Measurements from ENCODE around the gene TTYH3. TPM values are rescaled to one million over a fixed set of nuclear protein-coding genes. Genes with fewer than 3 reads are reported as not detected.
"Not testable (repeated sequence)": the region's sequence is repeated elsewhere in the genome, so short reads cannot be mapped to it uniquely, and the experiment has no call there.

Gene TTYH3
- total RNA-seq, 2 experiments from 2014 or later: 26.8 to 27.2 TPM

DNA sequence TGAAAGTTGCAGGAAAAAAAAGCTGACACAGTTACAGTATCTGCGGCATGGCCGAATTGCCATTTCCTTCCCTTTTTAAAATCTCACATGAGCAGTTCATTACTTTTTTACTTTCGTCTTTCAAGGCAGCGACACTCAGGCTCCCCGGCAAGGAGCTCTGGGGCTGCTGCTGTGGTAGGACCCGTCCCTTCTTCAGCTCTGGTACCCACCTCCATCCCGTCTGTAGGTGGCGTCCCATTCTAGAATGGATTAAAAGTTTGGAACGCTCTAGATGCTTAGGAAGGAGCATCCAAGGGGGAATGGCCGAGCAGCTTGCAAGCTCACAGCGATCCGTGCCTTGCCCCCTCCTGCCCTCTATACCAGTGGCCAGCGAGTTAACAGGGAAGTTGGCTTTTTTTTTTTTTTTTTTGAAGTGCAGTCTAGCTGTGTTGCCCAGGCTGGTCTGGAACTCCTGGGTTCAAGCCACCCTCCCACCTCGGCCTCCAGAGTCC, 22.8 kb upstream of the TTYH3 start:
- DNase-seq: peak; percentile 13
- Mint-ChIP-seq H3K4me3 (no peak overlapping the region), H3K27ac (no peak overlapping the region), H3K27me3 (no peaks in the 10 kb centered on the region), H3K4me1 (peaks cover 4% of the 10 kb centered on the region), H3K9me3 (no peaks in the 10 kb centered on the region), H3K36me3 (no peaks in the 10 kb centered on the region)

DNA sequence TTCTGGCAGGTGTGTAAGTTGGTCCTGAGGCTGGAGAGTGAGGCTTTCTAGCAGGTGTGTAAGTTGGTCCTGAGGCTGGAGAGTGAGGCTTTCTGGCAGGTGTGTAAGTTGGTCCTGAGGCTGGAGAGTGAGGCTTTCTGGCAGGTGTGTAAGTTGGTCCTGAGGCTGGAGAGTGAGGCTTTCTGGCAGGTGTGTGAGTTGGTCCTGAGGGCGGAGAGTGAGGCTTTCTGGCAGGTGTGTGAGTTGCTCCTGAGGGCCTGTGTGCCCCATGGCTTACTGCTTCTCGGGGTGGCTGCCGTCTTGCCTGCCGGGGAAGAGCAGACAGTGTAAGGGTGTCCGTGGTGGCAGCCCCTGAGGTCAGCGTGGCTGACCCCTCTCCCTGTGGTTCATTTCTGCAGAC, 22.1 kb upstream of the TTYH3 start:
- DNase-seq, H3K36me3 Mint-ChIP-seq, H3K9me3 Mint-ChIP-seq, H3K4me1 Mint-ChIP-seq, H3K27ac Mint-ChIP-seq, H3K27me3 Mint-ChIP-seq, H3K4me3 Mint-ChIP-seq: not testable (repeated sequence)

DNA sequence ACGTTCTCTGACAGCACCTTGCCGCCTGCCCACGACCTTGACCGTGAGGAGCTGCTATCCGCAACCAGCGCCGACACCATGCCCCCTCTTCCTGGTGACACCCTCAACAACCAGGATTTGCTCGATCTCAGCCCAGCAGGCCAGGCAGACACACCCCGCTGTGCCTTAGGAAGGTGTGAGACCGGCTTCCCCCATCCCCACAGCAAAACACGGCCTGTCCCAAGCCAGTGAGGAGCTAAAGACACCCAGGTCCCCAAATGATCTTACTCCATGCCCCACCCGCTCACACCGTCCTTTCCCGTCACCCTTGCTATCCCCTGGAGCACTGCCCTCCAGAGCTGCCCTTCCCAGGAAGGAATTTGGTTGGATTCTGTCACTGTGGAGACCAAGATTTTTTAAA, 21.3 kb upstream of the TTYH3 start:
- Mint-ChIP-seq H3K27ac (no peak overlapping the region), H3K4me3 (no peak overlapping the region), H3K9me3 (no peaks in the 10 kb centered on the region), H3K4me1 (peaks cover 4% of the 10 kb centered on the region), H3K27me3 (no peaks in the 10 kb centered on the region), H3K36me3 (no peaks in the 10 kb centered on the region)
- DNase-seq: no peak

DNA sequence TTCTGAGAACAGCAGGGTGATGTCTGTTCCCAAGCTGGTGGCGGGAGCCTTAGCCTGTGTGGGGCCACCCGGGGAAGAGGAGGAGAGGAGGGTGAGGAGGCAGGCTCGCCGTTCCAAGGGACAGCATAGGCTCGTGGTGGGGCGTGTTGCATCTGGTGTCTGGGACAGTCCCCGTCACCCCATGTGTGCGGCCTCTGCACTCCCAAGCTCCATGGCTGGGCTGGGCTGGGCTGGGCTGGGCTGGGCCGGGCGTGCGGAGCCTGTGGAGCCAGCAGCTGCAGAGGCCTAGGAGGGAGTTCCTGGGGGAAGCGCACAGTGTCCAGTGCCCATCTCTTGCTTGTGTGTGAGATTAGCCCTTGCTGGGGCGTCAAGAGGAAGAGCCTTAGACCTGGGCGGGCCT, 20.9 kb upstream of the TTYH3 start:
- no peak for DNase-seq
- no peaks in the 10 kb centered on the region for H3K9me3 Mint-ChIP-seq
- no peak overlapping the region for H3K4me3 Mint-ChIP-seq
- H3K27ac Mint-ChIP-seq: no peak overlapping the region
- no peaks in the 10 kb centered on the region for H3K36me3 Mint-ChIP-seq
- H3K27me3 Mint-ChIP-seq: no peaks in the 10 kb centered on the region
- H3K4me1 Mint-ChIP-seq: peaks cover 4% of the 10 kb centered on the region

DNA sequence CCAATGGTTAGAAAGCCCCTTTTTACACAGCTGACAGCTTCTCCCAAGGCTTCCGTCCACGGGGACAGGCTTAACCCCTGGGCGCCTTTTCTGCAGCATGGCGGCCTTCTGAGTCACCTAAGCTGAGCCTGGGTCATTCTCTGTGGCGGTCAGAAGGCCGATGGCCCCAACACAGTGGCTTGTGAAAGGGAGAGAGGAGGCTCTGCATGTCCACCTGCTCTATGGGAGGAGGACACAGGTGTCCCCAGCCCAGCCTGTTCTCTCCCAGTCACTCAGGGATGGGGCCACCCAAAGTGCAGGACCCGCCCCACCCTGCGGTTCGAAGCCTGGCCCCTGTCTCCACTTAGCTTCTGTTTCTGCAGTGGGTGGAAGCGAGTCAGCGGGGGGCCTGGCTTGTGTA, 20.4 kb upstream of the TTYH3 start:
- no peak for DNase-seq
- Mint-ChIP-seq H3K36me3 (no peaks in the 10 kb centered on the region), H3K27ac (no peak overlapping the region), H3K9me3 (no peaks in the 10 kb centered on the region), H3K27me3 (no peaks in the 10 kb centered on the region), H3K4me3 (no peak overlapping the region), H3K4me1 (peaks cover 4% of the 10 kb centered on the region)

DNA sequence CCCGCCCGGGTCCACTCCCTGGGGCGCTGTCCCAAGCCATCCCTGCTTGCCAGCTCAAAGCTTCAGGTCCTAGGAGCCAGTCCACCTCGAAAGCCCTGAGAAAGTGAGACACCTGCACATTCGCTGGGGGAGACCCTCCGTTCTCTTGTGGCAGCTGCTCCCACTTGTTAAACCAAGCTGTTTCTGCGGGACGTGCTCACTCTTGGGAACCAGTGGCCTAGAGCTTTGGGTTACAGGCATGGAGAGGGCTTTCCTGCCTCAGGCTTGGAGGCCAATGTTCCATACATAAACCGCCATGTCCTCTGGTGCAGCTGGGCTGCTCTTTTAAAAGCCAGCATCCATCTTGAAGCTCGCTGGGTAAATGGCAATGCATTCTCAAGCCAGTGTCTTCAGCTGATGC, 19.9 kb upstream of the TTYH3 start:
- H3K9me3 Mint-ChIP-seq: no peaks in the 10 kb centered on the region
- no peaks in the 10 kb centered on the region for H3K36me3 Mint-ChIP-seq
- no peak overlapping the region for H3K4me3 Mint-ChIP-seq
- H3K27me3 Mint-ChIP-seq: no peaks in the 10 kb centered on the region
- peaks cover 4% of the 10 kb centered on the region for H3K4me1 Mint-ChIP-seq
- no peak overlapping the region for H3K27ac Mint-ChIP-seq
- no peak for DNase-seq

DNA sequence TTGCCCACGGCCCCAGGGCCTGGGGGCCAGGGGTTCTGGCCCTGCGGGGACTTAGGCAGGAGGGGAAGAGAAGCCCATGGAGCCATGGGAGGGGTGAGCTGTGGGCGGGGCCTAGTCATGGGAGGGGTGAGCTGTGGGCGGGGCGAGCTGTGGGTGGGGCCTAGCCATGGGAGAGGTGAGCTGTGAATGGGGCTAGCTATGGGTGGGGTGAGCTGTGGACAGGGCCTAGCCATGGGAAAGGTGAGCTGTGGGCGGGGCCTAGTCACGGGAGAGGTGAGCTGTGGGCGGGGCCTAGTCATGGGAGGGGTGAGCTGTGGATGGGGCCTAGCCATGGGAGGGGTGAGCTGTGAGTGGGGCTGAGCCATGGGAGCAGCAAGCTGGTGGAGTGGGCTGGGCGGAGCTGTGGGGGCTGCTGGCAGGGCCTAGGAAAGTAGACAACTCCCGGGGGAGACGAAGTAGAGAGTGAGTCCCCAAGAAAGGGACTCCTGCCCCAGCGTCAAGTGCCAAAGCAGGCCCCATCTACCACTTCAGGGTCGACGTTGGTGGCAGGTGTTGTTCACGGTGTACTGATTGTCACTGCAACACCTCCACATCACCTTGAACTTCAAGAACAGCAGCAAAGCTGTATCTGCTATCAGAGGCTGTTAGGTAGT, 19.2 kb upstream of the TTYH3 start:
- no peak for DNase-seq
- Mint-ChIP-seq H3K4me3 (no peak overlapping the region), H3K9me3 (no peaks in the 10 kb centered on the region), H3K27ac (no peak overlapping the region), H3K27me3 (no peaks in the 10 kb centered on the region), H3K4me1 (peaks cover 4% of the 10 kb centered on the region), H3K36me3 (no peaks in the 10 kb centered on the region)

DNA sequence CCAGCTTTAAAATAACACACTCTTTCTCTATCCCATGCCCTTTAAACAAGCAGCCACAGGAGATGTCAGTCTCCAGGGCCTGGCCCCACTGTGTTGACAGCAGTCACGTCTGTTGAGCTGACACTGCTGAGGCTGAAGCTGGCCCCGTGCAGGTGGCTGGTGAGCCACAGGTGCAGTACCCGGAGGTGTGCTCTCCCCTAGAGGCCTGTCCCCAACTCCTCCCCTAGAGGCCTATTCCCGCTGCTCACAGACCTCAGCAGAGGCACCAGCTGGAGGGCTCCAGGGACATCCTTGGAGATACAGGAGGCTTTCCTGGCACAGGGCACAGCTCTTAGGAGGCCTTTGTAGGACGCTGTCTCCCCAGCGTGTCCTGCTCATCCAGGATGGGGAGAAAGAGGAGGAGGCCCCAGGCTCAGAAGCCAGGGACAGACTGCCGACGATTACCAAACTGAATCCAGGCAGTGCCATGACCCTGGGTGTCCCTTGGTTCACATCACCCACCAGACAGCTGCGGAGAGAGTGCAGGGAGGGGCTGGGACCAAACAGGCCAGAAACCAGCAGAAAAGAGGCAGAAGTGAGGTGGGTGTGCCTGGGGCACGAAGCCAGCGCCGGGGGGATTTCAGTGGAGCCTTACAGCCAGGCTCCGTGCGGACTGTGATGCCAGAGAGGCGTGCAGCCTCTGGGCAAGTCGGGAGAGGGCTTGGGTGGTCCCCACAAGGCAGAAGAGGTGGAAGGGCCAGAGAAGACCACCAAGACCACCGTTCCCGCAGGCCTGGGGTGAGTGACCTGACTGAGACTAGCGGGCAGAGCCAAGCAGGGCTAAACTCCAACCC, 18.5 kb upstream of the TTYH3 start:
- Mint-ChIP-seq H3K27ac (no peak overlapping the region), H3K27me3 (no peaks in the 10 kb centered on the region), H3K4me3 (no peak overlapping the region), H3K36me3 (no peaks in the 10 kb centered on the region), H3K9me3 (no peaks in the 10 kb centered on the region), H3K4me1 (peaks cover 4% of the 10 kb centered on the region)
- DNase-seq: no peak

DNA sequence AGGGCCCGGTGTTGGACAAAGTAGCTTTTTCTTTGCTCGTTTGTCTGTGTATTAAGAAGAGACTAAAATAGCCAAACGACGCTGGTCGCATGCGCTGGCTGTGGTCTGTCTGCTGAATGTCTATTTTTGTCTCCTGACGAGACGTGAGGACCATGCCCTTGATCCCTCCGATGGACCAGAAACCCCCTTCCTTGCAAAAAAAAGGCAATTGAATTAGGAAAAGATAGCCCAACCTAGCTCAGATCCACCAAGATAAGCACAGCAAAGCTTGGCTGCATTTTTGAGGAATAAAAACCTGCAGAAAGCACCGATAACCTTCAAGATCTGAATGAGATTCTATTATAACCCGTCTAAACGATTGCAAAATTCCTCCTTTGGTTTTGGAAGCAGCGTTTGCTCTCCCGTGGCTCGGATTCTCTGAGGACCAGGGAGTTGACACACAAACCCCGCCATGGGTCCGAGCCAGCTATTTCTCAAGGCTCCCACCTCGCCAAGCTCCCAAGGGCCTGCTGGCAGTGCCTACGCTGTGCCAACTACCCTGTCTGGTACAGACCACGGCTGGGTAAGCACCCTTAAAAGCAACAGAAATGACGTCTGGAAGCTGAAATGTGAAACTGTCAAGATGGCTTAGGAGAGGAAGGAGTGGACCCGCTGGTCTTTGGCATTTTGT, 17.7 kb upstream of the TTYH3 start:
- H3K9me3 Mint-ChIP-seq: no peaks in the 10 kb centered on the region
- H3K36me3 Mint-ChIP-seq: no peaks in the 10 kb centered on the region
- no peak overlapping the region for H3K27ac Mint-ChIP-seq
- no peak overlapping the region for H3K4me3 Mint-ChIP-seq
- H3K4me1 Mint-ChIP-seq: peaks cover 1% of the 10 kb centered on the region
- no peak for DNase-seq
- H3K27me3 Mint-ChIP-seq: no peaks in the 10 kb centered on the region

DNA sequence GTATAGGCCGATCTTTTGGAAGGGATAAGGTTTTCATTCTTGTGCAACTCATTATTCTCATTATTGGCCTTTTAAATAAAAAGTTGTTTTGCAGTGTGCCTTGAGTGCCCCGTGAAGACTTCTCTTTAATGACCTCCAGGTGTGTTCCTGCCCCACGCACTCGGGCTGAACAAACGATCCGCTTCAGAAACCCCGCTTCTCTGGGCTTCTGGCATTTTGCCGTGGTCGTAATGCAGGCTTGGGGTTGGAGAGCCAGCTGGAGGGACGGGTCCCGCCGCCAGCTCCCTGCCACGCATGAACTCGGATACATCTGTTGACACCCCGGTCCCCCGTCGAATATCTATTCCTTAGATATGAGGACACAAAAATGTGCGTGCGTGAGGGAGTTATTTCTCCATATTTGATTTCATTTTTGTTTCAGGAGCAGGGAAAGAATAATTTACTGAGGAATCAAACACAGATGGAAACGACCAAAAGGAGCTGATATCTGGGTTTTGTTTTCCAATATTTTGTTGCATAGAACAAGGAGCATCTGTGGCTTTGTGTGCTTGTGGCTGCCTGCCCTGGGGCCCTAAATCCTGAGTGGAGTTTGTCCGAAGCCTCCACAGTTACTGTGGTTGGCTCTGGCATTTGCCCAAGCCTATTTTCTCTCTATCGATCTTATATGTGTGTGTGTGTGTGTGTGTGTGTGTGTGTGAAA, 17.0 kb upstream of the TTYH3 start:
- no peak overlapping the region for H3K4me3 Mint-ChIP-seq
- no peaks in the 10 kb centered on the region for H3K4me1 Mint-ChIP-seq
- no peak overlapping the region for H3K27ac Mint-ChIP-seq
- no peaks in the 10 kb centered on the region for H3K27me3 Mint-ChIP-seq
- H3K36me3 Mint-ChIP-seq: no peaks in the 10 kb centered on the region
- no peaks in the 10 kb centered on the region for H3K9me3 Mint-ChIP-seq
- no peak for DNase-seq

DNA sequence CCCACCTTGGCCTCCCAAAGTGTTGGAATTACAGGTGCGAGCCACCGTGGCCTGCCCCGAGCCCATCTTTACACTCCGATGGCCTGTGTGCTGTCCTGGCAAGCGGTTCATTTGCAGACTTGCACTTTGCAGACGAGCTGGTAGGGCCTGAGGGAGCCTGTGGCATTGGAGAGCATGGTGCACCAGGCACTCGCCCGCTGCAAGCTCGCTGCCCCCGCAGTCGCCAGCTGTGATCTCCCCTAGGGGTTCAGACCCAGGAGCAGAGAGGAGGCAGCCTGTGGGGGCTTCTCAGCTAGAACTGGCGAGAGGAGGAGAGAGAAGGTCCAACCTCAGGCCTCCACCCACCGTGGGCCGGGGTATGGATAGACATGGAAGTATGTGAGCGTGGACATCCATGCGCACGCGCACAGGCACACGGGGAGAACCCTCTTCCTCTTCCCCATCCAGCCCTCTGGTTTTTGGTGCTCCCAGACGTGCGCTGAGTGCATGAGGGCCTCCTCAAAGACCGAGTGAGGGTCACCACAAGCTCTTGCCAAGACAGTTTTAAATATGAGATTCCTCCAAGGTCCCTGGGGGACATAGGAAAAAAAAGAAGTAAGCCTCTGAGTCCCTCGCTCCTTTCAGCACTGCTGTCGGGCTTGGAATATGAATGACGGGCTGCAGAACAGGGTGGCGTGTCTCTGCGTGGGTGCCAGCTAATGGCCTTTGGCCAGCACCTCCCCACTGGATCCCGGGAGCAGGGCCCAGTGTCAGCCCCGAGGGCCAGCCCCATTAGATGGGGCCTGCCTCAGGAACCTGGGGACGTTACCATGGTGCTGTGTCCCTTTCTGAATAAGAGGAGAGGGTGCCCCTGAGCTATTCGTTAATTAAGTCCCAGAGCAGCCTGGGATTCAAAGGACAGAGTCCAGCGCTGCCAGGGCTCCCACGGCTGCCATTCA, 15.1 kb upstream of the TTYH3 start:
- Mint-ChIP-seq H3K27me3 (no peaks in the 10 kb centered on the region), H3K27ac (no peak overlapping the region), H3K4me3 (no peak overlapping the region), H3K9me3 (no peaks in the 10 kb centered on the region), H3K36me3 (no peaks in the 10 kb centered on the region), H3K4me1 (no peaks in the 10 kb centered on the region)
- no peak for DNase-seq

DNA sequence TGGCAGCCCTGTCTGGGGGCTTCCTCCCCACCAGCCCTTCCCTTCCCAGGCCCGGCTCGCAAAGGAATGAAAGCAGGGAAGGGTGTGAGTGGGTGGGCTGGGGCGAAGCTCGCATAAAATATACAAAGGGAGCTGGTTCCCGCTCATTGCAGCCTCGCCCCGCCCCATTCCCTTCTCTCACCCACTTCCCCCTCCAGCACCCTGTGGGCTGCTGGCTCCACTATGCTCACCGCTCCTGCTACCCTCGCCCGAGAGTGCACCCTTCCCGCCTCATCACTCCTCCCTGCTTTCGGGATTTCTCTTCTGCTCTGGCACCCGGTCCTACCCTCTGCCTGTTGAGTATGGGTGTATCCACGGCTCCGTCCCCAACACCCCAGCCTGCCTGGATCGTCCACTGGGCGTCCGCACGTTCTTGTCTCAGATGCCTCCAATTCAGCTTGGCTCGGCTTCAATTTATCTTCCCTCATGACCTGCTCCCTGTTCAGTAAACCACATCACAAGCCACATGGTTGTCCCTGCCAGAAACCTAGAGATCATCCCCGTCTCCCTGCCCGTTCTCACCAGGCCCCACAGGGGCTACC, 14.4 kb upstream of the TTYH3 start:
- DNase-seq: no peak
- H3K36me3 Mint-ChIP-seq: no peaks in the 10 kb centered on the region
- H3K27ac Mint-ChIP-seq: no peak overlapping the region
- no peaks in the 10 kb centered on the region for H3K27me3 Mint-ChIP-seq
- H3K9me3 Mint-ChIP-seq: no peaks in the 10 kb centered on the region
- no peak overlapping the region for H3K4me3 Mint-ChIP-seq
- no peaks in the 10 kb centered on the region for H3K4me1 Mint-ChIP-seq

DNA sequence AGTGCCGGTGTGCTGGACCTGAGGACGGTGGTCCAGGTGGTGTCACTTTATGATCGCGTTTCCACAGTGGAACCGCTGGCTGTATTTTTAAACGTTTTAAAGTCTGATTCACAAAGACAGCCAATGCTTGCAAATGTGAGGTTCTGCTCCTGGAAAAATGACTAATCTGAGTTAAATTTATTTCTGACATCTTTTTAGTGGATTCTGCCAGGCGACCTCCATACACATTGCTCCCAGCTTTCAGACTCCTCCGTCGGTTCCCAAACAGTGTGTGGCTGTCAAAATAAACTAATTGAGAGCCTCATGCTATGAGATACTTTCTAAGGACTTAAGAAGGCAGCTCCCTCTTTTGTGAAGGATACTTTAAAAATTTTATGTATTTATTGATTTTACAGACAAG, 12.7 kb upstream of the TTYH3 start:
- H3K9me3 Mint-ChIP-seq: no peaks in the 10 kb centered on the region
- no peaks in the 10 kb centered on the region for H3K36me3 Mint-ChIP-seq
- H3K4me3 Mint-ChIP-seq: no peak overlapping the region
- DNase-seq: no peak
- no peaks in the 10 kb centered on the region for H3K4me1 Mint-ChIP-seq
- no peak overlapping the region for H3K27ac Mint-ChIP-seq
- no peaks in the 10 kb centered on the region for H3K27me3 Mint-ChIP-seq
